ENCODE data around the gene NRCAM. TPM values are rescaled to one million over a fixed set of nuclear protein-coding genes. Genes with fewer than 3 reads are reported as not detected.

Gene NRCAM
- total RNA-seq, 4 donors from 2014 or later: 0.77 to 30.3 (median 2.0) TPM; not detected in 1

DNA sequence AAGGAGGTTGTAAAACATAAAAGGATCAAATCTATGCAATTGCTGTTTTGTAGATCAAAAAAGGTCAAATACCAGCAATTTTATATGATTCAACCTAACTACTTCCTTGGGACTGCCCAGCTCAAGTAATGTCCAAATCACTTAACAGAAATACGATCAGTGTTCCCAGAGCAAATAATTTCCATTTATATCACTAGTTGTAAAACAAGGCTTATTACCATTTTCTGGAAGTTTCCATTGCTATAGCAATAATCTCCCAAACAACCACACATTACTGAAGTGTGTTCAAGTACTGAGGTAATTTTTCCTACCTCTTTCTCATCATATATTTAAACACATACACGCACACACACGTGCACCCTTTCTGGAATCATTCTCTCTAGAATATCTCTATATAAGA lies 123.3 kb downstream of the NRCAM start:
- no peak for TF ChIP-seq POLR2A (IDR thresholded peaks at IDR 0.05)
- TF ChIP-seq, protein P1, sequence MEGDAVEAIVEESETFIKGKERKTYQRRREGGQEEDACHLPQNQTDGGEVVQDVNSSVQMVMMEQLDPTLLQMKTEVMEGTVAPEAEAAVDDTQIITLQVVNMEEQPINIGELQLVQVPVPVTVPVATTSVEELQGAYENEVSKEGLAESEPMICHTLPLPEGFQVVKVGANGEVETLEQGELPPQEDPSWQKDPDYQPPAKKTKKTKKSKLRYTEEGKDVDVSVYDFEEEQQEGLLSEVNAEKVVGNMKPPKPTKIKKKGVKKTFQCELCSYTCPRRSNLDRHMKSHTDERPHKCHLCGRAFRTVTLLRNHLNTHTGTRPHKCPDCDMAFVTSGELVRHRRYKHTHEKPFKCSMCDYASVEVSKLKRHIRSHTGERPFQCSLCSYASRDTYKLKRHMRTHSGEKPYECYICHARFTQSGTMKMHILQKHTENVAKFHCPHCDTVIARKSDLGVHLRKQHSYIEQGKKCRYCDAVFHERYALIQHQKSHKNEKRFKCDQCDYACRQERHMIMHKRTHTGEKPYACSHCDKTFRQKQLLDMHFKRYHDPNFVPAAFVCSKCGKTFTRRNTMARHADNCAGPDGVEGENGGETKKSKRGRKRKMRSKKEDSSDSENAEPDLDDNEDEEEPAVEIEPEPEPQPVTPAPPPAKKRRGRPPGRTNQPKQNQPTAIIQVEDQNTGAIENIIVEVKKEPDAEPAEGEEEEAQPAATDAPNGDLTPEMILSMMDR (IDR thresholded peaks at IDR 0.05): no peak
- H3K4me1 ChIP-seq: no peaks in the 10 kb centered on the region
- H3K27ac ChIP-seq: no peak overlapping the region
- H3K36me3 ChIP-seq: no peaks in the 10 kb centered on the region
- H3K27me3 ChIP-seq: no peaks in the 10 kb centered on the region
- H3K9me3 ChIP-seq: no peaks in the 10 kb centered on the region
- H3K4me3 ChIP-seq: no peak overlapping the region
- DNase-seq: no peak
- intact Hi-C loops (cut with DNase I; ENCODE audit: low total_unique reads): no loop called here

DNA sequence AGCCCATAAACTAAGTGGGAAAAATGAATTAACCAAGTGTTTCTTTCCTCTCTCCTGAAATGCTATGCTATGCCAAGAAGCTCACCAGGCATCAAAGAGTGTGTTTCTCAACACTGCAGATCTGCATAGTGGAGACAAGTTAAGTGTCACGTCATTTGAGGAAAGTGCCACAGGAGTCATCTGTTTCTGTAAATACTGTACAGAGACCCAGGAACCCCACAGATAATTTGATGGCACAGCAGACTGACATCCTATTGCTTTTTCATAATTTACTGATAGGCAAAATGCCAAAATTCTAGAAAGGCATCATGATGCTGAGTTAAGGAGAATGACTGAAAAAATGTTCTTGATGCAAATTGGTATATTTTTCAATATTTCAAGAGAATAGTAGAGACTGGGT lies 124.3 kb downstream of the NRCAM start:
- no peak for DNase-seq
- no peaks in the 10 kb centered on the region for H3K4me1 ChIP-seq
- intact Hi-C loops (cut with DNase I; ENCODE audit: low total_unique reads): no loop called here
- H3K4me3 ChIP-seq: no peak overlapping the region
- TF ChIP-seq POLR2A (IDR thresholded peaks at IDR 0.05): no peak
- TF ChIP-seq, protein P1 (IDR thresholded peaks at IDR 0.05): no peak
- no peak overlapping the region for H3K27ac ChIP-seq
- H3K27me3 ChIP-seq: no peaks in the 10 kb centered on the region
- H3K9me3 ChIP-seq: no peaks in the 10 kb centered on the region
- H3K36me3 ChIP-seq: no peaks in the 10 kb centered on the region

DNA sequence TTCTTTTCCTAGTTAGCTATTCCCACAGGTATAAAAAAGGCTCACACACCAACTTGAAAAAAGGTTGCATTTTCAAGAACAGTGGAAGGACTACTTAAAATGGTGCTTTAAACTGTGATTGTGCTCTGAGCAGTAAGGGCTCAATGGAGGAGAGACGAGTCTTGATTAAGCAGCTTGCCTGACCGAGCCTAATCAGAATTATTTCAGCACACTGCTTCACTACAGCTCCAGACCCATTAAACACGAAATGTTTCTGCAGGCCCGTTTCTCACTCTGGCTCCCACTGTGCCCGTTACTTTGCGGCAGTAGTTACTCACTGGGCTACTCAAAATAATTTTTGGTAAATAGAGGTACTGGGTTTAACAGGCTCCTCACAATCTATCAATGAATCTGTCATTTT lies 126.0 kb downstream of the NRCAM start:
- no peak for TF ChIP-seq POLR2A (IDR thresholded peaks at IDR 0.05)
- TF ChIP-seq, protein P1 (IDR thresholded peaks at IDR 0.05): no peak
- intact Hi-C loops (cut with DNase I; ENCODE audit: low total_unique reads): no loop called here
- no peak overlapping the region for H3K27ac ChIP-seq
- H3K4me1 ChIP-seq: no peaks in the 10 kb centered on the region
- DNase-seq: no peak
- no peaks in the 10 kb centered on the region for H3K27me3 ChIP-seq
- H3K9me3 ChIP-seq: no peaks in the 10 kb centered on the region
- H3K36me3 ChIP-seq: no peaks in the 10 kb centered on the region
- no peak overlapping the region for H3K4me3 ChIP-seq

DNA sequence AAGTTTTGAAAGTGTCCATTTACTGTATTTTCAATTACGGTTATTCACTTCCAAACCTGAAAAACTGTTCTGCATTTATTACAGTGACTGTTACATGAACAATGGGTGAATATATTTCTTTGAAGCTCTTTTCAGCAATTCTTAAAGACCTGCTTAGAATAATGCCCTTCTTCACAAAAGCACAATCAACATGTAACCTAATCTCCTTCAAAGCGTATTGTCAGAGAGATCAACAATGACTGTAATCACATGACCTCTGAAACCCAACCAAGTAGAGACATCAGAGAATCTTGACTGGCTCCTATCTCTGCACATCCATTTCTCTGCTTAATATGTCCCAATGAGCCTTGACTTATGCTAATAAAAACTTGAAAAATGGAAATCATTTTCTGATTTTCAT lies 126.7 kb downstream of the NRCAM start:
- intact Hi-C loops (cut with DNase I; ENCODE audit: low total_unique reads): no loop called here
- H3K9me3 ChIP-seq: no peaks in the 10 kb centered on the region
- no peak overlapping the region for H3K27ac ChIP-seq
- H3K4me3 ChIP-seq: no peak overlapping the region
- no peaks in the 10 kb centered on the region for H3K27me3 ChIP-seq
- no peaks in the 10 kb centered on the region for H3K4me1 ChIP-seq
- H3K36me3 ChIP-seq: no peaks in the 10 kb centered on the region
- DNase-seq: no peak
- no peak for TF ChIP-seq POLR2A (IDR thresholded peaks at IDR 0.05)
- TF ChIP-seq, protein P1 (IDR thresholded peaks at IDR 0.05): no peak

DNA sequence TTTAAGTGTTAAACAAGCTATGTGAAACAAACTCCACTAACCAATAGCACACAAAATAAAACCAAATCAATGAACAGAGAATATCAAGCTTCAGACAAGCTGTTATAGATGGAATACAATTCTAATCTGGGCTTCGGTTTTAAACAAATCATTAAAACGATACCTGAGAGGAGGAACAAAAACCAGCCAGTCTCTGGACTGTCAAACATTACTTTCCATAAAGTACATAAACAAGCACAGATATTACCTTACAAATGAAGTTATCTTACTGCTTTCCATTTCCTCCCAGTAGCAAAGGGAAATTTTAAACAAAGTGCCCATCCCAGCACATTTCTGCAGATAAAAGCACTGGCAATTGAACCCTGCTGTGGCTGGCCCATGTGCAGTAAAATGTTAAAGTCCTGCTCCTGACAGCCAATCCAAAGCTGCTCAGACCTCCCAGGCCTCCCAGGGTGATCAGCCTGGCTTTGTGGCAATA lies 128.0 kb downstream of the NRCAM start:
- no peak for DNase-seq
- H3K27me3 ChIP-seq: no peaks in the 10 kb centered on the region
- intact Hi-C loops (cut with DNase I; ENCODE audit: low total_unique reads): no loop called here
- no peak overlapping the region for H3K4me3 ChIP-seq
- no peak for TF ChIP-seq POLR2A (IDR thresholded peaks at IDR 0.05)
- TF ChIP-seq, protein P1 (IDR thresholded peaks at IDR 0.05): no peak
- no peaks in the 10 kb centered on the region for H3K36me3 ChIP-seq
- no peak overlapping the region for H3K27ac ChIP-seq
- H3K4me1 ChIP-seq: no peaks in the 10 kb centered on the region
- H3K9me3 ChIP-seq: no peaks in the 10 kb centered on the region
